CD4-positive, alpha-beta T cell treated with Interleukin-15 for 1 hour (primary cell): Measurements from ENCODE around the gene FERD3L.
"Not testable (repeated sequence)": the region's sequence is repeated elsewhere in the genome, so short reads cannot be mapped to it uniquely, and the experiment has no call there.

Experiments used
- DNase-seq: peaks from one replicate; pipeline ENCODE4 v3.0.0-alpha.2; 2020

FERD3L gene, protein sequence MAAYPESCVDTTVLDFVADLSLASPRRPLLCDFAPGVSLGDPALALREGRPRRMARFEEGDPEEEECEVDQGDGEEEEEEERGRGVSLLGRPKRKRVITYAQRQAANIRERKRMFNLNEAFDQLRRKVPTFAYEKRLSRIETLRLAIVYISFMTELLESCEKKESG

DNA sequence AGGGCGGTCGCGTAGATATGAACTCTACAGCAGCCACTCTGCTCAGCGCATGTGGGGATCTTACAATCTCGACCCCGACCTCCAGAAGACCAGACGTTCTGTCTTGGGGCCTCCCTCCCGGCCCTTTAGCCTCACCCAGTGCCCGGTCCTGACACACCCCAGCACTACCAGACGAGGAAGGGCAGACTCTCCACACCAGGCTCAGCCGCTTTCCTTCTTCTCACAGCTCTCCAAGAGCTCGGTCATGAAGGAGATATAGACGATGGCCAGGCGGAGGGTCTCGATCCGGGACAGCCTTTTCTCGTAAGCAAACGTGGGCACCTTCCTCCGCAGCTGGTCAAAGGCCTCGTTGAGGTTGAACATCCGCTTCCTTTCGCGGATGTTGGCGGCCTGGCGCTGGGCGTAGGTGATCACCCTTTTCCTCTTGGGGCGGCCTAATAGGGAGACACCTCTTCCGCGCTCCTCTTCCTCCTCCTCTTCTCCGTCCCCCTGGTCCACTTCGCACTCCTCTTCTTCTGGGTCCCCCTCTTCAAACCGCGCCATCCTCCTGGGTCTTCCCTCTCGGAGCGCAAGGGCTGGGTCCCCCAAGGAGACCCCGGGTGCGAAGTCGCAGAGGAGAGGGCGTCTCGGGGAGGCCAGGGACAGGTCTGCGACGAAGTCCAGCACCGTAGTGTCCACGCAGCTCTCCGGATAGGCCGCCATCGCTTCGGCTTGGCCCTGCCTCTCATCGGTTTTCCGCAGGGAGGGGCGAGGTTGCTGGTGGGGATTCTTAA is at the start of gene FERD3L:
Gene FERD3L (minus strand): TSS at position 761 of the 773 bp plus-strand sequence. CDS start 59 bp downstream, at position 702.
- DNase-seq, result no peak

DNA sequence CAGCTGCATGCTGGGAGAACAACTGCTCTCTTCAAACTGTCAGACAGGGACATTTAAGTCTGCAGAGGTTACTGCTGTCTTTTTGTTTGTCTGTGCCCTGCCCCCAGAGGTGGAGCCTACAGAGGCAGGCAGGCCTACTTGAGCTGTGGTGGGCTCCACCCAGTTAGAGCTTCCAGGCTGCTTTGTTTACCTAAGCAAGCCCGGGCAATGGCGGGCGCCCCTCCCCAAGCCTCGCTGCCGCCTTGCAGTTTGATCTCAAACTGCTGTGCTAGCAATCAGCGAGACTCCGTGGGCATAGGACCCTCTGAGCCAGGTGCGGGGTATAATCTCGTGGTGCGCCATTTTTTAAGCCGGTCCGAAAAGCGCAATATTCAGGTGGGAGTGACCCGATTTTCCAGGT is 49.2 kb upstream of the FERD3L start:
- not testable (repeated sequence) for DNase-seq

DNA sequence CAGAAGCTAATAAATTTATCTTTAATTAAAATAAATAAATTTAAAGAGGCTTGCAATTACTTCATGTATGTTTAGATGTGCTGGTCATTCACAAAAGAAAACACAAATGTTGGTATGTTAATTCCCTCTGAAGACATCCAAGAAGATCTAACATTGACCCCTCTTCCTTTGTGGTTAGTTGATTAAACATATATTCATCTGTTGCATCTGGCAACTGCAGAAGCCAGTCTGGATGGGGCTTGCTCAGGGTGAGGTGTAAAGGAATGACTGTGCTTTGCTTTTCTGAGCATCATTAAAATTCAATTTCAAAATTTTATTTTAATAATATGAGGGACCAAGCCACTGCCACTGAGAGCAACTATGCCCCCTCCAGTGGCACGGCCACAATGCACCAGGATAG is 36.4 kb upstream of the FERD3L start:
- no peak for DNase-seq

DNA sequence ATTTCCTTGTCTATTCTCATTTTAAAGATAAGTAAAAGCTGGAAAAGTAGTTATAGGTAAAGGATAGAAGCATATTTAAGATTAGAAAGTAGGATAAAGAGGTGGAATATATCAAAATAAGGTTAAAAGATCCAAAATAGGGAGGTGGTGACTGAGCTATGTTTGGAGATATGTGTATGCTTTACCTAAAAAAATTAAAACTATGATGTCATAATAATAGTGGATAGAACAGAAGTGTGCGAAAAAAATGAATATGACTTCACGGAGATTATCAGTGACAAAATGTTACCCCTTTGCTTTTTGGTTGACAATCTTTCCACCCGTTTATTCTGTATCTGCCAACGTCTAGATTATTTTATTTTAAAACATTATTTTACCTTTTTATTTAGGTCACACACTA is 33.4 kb upstream of the FERD3L start:
- DNase-seq, result no peak

DNA sequence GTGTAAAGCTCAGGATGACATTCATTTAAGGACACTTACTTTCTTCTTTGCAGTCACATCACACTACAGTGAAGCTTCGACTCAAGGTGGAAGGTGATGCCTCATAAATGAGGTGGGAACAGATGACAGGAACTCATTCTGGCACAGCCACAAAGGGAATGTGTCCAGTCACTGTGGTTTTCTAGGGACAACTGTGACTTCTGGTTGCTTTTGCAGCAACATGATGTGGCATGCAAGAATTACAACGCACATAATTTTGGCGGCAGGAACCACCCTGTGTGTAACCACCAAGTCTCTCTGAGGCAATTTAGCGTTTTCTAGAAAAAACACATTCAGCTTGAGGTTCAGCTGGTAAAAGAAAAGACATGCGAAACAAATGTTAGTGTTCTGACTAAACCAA is 32.0 kb upstream of the FERD3L start:
- DNase-seq, result no peak

DNA sequence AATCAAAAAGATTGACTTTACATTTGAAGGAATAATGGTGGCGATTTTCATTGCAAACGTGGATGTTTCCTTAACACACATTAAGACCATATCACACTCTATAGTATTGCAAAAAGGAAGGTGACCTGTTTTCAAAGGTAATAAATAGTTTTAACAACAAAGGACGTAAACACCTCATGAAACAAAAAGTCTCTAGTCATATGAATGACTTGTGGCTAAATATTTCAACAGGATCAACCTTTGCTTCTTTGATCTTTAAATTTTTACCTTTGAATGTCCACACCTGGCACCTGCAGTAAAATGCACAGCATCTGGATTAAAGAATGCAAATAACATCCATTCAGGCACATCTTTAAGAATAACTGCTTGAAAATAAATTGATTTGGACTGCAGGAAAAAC is 30.0 kb upstream of the FERD3L start:
- DNase-seq, result no peak

DNA sequence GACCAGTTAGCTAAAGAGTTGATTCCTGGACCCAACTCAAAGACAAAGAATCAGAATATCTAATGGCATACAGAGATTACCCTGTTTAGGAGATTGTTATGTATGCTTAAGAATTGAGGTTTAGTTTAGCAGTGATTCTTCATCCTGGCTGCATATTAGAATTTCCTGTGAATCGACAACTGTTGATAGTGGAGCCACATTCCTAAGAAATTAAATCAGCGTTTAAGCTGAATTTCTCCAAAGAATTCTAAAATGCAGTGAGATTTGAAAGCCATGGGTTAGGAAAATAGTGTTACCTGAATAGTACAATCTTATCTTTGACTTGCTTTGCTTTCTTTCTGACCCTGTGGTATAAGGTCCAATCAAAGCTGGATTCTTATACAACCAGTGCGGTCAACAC is 16.4 kb upstream of the FERD3L start:
- no peak for DNase-seq

DNA sequence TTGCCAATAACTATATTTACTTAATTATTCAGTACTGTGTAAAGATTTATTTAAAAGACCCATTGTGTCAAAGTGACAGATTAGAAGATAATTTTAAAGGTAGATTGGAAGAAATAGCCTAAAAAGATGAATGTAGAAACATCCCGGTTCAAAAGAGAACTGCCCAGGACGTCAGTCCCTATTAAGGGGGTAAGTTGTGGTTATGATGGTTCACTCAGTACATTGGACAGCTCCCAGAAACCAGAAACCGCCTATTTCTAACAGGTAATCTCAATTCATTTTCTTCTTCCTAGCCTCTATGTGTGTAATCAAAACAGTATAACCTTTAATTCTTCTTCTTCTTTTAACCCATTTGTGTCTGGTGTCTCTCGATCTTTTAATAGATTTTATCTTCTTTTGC is 1.5 kb upstream of the FERD3L start:
- DNase-seq, result no peak

DNA sequence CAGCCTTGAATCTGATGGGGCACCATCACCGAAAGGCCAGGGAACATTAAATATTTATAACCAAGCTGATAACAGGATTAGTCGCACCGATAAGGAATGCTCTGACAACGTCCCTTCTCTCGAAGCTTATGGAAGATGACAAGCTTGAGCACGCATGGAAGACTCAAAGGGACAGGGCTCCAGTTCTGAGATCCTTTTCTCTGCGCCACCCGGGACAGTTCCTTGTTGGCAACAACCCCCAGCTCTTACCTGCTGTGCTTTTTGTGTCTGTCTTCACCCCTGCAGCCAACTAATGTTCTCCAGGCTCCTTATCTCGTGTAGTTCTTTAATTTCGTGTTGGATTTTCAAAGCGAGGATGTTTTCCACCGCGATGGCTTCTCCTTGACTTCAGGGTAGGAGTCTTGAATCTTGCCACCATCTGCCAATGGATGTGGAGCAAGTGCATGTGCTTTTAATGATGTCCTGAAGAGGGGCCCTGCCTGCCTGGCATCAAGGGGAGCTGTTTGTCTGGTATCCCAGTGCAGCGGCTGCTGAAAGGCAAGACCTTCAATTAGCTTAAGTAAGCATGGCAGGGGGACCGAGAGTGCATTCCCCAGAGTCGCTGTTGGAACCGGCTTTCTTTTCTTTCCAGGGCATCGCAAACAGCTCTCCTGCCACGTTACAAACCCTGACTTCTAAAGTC is 354 bp upstream of the FERD3L start:
- DNase-seq, result no peak

DNA sequence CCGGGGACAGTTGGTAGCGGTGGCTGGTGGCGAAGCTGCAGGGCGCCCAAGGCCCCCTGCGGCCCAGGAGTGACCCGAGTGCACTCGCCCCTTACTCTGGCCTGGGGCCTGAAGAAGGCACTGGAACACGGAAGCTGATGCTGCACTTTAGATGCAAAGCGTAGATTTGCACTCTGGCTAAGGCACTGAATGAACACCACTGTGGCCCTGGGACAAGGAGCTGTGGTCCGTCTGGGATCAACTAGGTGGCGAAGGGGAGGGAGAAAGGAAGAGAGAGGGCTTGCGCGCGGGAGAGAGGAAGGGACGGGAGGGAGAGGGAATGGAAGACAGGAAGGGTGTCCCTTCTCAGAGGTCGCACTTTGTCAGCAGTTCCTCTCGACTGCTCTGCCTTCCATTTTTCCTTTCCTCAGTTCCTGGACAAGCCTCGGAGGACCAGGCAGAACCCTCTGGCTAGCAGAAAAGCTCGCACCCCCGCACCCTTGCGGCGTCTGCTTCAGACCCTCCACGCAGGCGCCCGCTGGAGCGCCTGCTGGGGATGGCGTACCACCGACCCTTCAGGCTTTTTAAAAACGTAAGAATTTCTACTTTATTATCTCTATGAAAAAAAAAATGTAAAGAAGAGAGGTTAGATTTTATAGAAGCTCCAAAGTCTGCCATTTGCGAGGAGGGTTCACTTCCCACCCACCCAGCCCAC is 1.2 kb downstream of the FERD3L start:
- DNase-seq, result no peak

DNA sequence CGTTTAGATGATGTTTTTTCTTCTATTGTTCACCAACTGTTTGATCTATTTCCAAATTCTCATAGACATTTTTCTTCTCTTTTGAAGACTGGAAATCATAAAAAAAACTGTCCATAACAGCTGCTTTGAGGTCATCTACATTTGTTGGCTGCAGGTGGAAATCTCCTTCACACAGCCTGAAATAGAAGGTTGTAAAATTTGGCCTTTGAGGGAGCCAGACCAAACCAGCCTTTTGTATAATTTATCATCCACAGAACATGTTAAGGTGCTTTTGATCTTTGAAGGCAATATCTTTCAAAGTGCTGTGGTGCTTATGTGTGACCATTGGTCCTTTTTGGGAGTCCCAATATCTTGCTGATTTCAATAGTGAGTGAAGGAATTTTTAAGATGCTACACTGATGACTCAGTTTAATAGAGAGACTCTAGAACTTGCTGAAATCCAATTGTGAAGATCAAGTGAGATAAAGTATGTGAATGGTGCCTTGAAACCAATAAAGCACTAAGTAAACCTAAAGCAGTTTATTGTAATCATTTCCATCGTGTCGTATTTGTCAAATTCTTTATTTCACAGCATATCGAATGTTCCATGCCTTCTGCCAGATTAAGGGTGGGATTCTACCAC is 5.4 kb downstream of the FERD3L start:
- DNase-seq, result no peak

DNA sequence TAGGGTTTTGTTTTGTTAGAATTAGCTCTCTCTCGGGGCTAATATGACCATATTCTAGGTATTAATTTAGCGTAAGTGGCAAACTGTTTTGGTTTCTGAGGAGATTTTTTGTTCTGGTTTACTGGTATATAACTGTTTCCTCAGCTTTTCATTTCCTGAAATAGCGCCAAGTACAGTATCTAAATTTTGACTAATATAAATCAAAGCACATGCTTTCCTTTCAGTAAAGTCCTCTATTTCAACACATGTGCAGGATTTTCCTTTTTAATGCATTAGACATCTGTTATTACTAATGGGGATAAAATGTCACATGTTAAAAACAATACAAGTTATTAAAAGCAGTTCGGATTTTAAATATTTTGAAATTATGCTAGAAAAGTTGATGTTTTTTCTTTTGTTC is 11.3 kb downstream of the FERD3L start:
- no peak for DNase-seq

DNA sequence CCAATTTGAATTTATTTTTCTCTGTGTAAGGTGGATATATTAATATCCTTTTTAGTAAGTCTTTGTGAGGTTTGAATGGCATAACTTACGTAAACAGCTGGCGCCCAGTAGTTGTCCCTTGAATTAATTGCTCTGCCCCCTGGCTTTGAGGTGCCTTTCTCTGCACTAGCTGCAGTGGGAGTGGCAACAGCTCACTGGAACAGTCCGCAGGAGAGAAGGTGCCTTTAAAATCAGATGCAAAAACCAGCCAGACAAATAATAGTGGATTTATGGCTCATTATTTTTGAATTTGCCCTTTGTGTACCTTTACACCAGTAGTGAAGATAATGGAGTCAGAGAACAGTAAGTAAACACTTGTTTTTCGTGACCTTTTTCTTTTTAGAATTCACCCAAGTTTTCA is 11.8 kb downstream of the FERD3L start:
- DNase-seq, result no peak

DNA sequence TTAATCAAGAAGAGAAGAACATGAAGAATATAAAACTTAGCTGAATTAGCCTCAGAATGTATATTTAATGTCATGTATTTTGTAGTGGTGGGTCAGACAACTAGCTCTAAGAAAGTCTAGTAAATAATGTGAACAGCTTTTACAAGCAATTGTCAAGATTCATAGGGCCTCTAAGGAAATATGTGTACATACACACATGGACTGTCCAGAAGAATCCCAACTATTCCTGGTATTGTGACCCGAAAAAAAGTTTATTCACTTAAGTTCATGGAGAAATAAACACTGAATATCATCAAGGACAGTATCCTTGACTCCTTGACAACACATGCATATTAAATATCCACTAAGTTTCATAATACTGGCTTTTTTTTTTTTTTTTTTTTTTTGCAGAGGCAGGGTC is 16.4 kb downstream of the FERD3L start:
- DNase-seq, result no peak

DNA sequence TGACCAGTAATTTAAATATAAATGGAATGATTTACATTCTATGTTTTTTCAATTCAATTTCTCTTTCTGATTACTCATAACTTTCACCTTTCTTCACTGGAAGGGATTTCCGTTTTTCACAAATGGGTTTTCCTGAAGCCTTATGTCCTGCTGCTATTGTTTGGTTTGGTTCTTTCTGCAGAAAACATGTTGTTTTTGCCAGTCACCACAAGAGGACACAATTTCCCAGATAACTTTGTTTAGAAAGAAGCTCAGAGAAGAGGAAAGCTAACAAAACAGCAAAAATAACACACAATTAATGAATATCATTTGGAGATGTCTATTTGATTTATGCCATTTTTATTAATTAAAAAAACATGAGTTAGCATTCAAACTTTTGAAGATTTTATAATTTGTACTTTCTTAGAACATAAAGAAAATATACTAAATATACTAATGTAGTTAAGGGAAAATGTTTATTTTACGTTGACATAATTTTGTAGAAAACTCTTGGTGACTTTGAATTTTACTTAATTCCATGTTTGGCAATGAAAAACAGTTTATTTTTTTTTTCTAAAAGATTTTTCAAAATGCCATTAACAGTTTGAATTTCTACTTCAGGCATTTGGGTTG is 23.1 kb downstream of the FERD3L start:
- DNase-seq, result no peak

DNA sequence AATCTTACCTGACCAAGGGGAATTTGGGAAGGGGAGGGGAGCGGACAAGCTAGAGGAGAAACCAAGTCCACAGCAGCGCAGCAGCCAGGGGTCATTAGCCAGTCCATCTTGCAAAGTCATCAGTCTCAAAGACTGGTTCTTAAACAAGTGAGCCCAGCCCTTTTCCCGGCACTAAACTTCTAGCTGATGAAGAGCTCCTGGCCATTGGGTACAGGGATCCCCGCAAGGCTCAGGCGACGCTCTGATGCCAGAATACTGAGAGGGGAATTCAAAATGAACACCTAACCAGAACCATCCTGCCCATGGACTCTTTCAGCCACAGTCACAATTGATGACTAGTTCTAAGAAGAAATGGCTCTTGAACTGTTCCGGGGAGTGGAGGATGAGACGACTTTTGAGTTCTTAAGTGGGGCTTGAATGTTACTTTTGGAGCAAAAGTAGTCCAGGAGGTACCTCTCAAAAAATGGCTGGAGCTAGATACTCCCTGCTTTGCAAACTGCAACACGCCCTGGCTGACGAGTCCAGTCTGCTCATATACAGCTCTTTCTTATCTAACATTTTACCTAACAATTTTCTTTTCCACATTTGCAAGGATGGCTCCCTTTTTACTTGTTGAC is 25.2 kb downstream of the FERD3L start:
- DNase-seq, result no peak

DNA sequence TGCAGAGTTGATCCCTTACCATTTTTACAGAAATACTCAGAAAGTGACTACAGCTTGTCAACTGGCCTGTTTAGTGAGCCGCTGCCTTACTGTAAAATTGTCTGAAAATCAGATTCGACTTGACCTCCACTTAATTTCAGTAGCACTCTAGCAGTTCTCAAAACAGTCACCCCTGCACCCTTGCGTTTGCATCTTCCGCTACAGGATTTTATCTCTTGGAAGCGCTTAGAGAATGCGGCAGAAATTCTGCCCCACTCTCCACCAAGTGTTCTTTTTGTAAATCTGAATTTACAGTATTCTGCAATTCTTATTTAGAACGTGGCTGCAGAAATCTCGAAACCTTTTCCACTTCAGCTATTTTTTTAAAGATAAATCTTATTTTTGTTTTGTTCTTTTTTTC is 25.8 kb downstream of the FERD3L start:
- no peak for DNase-seq

DNA sequence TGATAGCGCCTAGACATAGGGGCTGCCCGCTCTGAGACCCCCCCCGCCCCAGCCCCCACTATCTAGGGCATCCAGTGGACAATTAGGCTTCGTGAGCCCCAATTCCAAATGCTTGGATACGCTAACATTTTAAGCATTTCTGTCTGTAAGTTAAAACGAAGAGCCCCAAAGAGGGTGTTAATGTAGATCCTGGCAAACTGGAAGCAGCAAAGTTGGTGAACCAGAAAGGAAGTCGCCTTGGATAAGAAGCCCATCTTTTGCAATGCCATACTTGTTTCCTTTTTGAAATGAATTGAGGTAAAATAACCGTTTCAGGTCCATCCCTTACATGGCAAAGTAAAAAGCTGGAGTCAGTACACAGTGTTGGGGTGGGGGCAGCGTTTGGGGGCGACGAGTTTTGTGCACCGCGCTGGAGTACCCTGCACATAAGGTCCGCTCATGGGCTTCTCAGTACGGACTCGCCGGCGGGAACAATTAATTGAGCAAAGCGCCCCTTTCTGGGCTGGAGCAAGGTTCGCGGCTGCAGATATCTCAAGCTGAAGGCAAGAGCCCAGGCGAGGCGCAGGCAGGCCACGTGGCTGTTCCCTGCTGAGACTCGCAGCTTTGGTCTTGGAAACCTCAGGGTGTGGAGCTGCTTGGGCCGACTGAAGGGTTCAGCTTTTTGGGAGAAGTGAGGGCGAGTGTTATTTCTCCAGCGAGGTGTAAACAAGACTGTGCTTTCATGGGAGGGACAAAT is 26.4 kb downstream of the FERD3L start:
- no peak for DNase-seq

DNA sequence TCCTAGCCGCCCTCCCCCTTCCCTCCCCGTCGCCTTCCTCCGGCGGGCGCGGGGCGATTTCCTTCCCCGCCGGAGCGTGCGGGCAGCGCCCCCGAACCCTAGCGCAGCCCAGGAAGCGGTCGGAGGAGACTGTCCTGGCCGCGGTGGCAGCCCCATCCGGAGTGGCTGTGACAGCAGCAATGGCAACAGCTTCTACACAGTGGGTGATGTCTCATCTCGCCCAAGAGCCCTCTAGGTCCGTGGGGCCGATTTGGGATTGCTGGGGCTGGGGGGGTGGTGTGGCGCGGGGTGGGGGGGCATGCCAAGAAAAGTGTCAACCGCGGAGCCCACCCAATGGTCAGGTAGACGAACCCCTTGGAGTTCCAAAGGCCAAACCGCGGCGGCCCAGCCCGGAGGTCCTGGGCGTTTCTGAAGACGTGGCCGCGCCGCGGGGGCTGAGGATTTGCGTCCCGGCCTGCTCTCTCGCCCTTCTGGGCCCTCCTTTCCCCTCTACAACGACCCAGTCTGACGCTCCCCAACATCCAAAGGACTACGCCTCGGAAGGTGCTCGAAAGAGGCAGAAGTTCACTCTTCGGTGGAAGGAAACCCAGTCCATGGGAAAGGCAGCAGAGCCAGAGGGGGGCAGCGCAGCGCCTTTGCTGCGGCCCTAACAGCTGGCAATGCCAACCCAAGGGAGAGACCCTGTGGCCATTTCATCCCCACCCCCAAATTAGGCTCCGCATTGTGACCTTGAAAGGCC is 27.2 kb downstream of the FERD3L start:
- no peak for DNase-seq

DNA sequence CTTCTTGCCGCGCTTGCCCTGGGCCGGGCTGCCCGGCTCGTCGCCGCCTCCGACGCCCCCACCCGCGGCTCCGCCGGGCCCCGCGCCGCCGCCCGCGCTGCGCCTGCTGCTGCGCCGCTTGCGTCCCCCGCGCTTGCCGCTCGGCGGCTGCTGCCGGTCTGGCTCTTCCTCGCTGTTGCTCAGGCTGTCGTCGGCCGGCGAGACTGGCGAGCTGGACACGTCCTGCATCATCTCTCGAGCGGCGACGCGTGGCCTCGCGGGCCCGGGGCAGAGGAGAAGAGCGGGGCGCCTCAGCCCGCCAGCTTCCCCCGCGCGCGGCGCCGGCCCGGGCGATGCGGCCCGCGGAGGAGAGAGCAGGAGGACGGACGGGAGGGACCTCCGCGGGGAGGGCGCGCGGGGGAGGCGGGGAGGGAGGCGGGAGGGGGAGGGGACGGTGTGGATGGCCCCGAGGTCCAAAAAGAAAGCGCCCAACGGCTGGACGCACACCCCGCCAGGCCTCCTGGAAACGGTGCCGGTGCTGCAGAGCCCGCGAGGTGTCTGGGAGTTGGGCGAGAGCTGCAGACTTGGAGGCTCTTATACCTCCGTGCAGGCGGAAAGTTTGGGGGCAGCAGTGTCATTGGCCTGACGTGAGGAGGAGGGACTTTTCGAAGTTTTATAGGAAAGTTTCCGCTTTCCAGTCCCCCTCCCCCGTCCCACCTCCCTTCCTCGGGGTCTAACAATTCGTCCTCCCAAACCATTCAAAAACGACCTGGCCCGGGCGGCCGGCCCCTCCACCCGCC is 27.9 kb downstream of the FERD3L start, which contains the start of gene TWIST1:
Gene TWIST1 (minus strand): TSS at position 546 of the 779 bp plus-strand sequence. CDS start 315 bp downstream, at position 231.
- DNase-seq, result no peak
